Measurements from ENCODE around the gene CHN1.

GRCh38 chr2:174780191-174780840, 224.9 kb downstream of the CHN1 start:
- TF ChIP-seq CTCF (conservative IDR thresholded peaks at IDR 0.05 in 1 of 2, IDR thresholded peaks at IDR 0.05 in 1 of 2; ENCODE audit: extremely low read depth in 1 of 2, insufficient read depth in 1 of 2, low read depth in 1 of 2, low read length in 2 of 2) (no peak), EZH2 (IDR thresholded peaks at IDR 0.05; ENCODE audit: borderline replicate concordance, low read length) (no peak)

Measured in mammary epithelial cell (primary cell).